Erythroblast (primary cell): ENCODE measurements around the gene SSR3.
A peak's percentile ranks its signal among the peaks of the same experiment; 100 is the strongest.
"Not testable (repeated sequence)": the region's sequence is repeated elsewhere in the genome, so short reads cannot be mapped to it uniquely, and the experiment has no call there.

Experiments used
- DNase-seq, 2 experiments: peaks; one replicate each; lab custom pipeline; 2025; lab: John Stamatoyannopoulos, UW
- GATA1 ChIP-seq: IDR thresholded peaks from 2 replicates; pipeline ENCODE4 v1.6.1; 2011; ENCODE audit warnings: low read depth, mild to moderate bottlenecking, control low read depth, low read length, moderate library complexity
- POLR2A ChIP-seq: IDR thresholded peaks from 2 replicates; pipeline ENCODE4 v1.6.1; 2011; ENCODE audit warnings: mild to moderate bottlenecking, low read length

The SSR3 gene

DNA sequence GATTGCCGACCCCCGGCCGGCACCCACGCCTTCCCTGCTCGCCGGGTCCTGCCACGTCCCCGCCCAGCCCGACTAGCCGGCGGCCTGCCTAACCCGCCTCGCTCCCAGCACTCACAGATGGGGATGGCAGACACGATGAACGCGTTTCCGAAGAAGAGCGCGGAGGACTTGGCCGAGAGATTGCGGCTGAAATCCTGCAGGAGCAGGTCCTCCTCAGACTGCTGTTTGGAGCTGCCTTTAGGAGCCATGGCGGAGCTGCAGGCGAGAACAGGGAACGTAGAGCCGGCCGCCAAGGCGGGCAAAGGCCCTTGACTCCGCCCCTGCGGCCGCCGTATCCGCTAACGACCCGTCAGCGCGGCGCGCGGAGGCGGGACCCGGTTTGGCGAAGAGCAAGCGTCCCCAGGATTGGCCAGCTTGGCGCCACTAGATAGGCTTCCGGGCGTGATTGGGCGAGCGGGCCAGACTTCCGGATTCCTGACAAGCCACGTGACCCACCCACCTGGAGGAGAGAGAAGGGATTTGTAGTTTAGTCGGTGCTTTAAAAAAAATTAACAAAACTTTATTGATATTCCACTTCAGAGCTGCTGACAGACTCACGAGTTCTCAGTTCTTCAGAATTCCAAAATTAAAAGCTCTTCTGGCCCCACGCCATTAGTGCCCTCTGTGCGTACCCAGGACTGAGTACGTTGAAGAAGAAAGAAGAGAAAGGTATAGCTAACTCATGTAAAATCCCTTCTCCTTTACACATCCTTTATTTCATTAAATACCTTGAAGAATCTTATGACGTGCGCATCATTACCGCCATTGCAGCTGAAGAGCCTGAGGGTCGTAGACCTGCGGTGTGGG lies at the start of gene SSR3:
Gene SSR3 (minus strand): TSS at position 276 of the 846 bp plus-strand sequence. CDS start 28 bp downstream, at position 248.
- TF ChIP-seq POLR2A (peak; percentile 91), GATA1 (no peak)
- DNase-seq: peak; percentile 99

DNA sequence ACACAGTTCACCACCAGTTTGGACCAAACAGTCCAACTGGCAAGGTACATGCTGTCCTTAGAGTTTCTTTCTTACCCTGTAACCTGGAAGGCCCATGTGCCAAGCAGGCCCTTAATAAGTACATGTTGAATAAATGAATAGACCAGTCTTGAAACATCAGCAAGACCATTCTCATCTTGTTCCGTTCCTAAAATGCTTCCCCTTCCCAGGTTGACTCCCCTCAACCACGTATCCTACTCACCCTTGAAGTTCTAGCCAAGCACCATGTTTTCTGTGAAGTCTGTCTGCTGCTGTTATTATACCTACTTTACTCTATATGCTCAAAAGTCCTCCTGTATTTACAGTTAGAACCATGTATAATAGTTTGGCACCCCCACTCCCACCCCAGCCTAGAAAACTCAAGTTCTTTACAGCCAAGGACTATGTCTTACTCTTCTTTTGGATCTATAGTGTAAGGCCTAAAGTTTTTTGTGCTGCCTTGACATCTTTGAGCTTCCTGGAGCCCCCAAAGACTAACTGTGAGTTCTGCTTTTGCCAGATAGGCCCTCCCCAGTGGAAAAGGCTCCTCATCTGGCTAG lies 49.2 kb upstream of the SSR3 start:
- TF ChIP-seq GATA1 (no peak), POLR2A (no peak)
- no peak for DNase-seq

DNA sequence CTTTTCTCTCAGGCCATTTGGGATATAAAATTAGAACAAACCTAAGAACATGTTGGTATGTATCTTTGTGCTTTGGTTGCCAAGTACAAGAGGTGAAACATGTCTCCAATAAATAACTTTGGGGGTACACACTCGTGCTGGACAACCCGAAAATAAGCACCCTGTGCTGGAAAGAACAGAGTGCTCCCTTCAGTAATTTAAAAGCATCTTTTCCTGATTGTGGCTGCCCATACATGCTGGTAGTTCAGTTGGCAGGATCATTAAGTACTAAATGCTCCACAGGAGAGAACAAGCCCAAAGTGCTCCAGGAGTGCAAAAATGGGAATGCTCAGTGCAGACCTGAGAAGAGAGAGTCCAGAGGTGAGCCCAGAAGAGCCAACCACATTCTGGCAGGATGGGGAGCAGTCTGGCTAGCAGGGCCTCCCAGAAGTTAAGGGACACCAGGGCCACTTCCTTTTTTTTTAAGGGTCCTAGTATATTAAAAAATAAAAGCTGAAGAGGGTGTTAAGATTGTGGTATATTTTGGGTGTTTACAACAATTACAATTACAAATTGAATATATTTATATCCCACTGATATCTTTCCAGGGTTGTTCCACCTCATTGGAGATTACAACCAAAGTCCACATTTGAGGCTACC lies 48.6 kb upstream of the SSR3 start:
- no peak for TF ChIP-seq POLR2A
- no peak for TF ChIP-seq GATA1
- DNase-seq: no peak

DNA sequence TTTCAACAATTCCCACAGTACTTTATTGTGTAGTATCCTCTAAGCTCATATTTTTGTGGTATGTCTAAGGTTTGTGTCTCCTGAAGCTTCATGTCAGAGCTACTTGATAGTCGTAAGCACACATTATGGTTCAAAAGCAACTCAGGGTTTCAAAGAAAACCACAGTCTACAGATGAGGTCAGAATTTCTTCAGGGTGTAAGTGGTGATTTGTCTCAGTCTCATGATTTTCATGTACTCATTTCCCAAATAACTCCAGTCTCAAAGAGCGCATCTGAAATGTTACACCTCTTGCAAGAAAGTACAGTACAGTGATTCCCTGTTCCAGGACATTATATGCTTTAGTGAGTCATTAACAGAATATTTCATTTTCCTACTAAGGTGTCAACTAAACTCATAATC lies 47.5 kb upstream of the SSR3 start:
- no peak for TF ChIP-seq POLR2A
- TF ChIP-seq GATA1: no peak
- DNase-seq: no peak

DNA sequence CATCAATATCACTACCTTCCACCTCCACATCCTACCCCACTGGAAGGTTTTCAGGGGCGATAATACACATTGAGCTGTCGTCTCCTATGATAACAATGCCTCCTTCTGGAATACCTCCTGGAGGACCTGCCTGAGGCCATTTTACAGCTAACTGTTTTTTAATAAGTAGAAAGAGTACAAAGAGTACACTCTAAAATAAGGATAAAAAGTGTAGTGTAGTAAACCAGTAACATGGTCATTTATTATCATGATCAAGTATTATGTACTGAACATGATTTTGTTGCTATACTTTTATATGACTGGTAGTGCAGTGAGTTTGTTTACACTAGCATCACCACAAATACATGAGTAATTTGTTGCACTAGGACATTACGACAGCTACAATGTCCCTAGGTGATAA lies 46.6 kb upstream of the SSR3 start:
- TF ChIP-seq GATA1 (no peak), POLR2A (no peak)
- DNase-seq: no peak

DNA sequence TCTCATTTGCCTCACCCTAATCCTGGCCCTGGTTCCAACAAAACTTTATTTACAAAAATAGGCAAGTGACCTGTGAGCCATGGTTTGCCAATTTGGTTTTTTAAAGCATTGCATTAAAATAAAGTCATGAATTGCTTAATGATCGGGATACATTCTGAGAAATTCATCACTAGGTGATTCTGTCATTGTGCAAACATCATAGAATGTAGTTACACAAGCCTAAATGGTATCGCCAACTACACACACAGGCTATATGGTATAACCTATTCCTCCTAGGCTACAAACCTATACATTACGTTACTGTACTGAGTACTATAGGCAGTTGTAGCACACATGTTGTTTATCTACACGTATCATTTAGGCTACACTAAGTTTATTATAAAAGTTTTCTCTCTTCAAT lies 45.9 kb upstream of the SSR3 start:
- DNase-seq: no peak
- TF ChIP-seq GATA1 (no peak), POLR2A (no peak)

DNA sequence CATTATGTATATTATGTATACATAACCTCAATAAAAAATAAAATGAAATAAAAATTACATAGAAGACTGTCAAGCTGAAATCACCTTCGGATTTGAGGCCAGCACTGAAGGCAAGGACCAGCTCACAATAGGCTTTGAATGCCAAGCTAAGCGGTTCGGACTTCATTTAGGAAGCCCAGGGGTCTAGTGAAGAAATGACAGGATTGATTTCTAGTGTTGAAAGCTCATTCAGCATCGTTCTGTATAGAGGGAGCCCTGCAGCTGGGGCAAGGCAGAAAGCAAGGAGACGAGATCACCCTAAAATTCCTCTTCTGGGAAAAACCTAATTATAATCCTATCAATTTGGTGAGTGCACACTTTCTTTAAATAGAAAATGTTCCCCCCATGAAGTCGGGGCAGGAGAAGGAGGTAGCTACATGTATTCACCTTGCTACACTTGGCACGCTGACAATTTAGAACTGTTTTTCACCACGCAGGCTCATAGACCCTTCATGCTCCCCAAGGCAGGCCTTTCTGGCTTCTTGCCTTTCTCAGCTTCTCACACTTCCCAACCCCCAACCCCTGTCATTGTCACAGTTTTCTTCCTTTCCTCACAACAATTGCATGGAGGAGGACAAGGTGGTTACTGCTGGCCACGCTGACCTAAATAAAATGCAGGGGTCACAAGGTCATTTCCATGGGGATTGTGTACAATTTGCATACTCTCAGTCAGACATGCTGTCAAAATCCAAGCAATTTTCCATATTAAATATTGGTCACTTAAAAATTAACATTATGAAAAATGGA lies 44.4 kb upstream of the SSR3 start:
- TF ChIP-seq POLR2A (no peak), GATA1 (no peak)
- no peak for DNase-seq

DNA sequence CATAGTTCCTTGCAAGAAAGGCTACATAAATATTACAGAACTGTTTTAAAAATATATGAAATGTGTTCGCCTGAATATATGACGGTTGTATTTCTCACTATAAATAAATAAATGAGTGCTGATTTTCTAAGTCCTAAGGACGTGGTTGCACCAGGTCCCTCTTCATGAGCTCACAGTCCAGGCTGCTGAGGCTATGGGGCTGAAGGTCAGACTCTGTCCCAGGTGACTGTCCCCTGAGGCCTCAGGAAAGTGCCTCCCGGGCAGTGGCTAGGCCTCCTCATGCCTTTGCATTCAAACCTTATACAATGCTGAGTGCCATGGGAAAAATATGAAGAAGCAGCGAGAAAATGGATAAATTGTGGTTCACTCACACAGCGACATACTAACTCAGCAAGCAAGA lies 43.5 kb upstream of the SSR3 start:
- TF ChIP-seq POLR2A (no peak), GATA1 (no peak)
- DNase-seq: no peak

DNA sequence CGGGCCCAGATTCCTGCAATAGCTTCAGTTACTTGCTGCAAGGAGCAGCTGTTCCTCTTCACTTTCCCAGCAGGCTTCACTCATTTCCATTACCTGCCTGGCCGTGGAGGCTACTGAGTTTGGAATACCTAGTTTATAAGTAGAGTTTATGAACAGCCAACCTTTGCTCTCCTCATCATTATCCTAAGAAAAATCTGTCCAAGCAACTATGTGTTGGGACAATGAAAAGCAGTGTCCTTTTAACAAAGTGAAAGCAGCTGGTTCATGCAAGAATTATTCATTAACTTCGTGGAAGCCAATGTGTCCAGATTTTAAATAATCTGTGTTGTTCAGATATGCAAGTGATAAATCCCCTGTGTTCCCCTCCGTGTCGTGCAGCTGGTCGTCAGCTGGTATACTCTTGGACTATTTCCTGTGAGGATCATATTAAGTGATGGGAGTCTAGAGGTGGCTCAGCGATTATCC lies 39.3 kb upstream of the SSR3 start:
- no peak for DNase-seq
- TF ChIP-seq GATA1 (no peak), POLR2A (no peak)

DNA sequence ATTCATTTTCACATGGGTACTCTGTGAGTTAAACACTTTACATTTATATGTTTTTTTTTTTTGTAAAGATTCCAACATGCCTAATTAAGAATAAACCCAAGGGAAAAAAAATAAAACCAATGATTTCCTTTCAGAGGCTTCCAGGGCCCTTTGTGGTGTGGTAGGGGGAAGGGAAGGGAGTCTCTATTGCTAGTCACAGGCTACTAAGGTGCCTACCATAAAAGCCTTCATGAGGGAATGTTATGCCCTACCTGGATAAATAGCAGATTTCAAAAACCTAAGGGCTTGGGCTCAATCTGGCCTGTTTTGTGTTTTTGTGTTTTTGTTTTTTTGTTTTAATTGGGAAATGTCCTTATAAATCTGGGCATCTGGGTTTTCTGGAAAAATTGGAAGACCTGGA lies 38.9 kb upstream of the SSR3 start:
- no peak for DNase-seq
- TF ChIP-seq POLR2A: no peak
- TF ChIP-seq GATA1: no peak

DNA sequence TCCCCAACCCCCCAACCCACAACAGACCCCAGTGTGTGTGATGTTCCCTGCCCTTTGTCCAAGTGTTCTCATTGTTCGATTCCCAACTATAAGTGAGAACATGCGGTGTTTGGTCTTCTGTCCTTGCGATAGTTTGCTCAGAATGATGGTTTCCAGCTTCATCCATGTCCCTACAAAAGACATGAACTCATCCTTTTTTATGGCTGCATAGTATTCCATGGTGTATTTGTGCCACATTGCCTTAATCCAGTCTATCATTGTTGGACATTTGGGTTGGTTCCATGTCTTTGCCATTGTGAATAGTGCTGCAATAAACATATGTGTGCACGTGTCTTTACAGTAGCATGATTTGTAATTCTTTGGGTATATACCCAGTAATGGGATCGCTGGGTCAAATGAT lies 34.9 kb upstream of the SSR3 start:
- not testable (repeated sequence) for DNase-seq

DNA sequence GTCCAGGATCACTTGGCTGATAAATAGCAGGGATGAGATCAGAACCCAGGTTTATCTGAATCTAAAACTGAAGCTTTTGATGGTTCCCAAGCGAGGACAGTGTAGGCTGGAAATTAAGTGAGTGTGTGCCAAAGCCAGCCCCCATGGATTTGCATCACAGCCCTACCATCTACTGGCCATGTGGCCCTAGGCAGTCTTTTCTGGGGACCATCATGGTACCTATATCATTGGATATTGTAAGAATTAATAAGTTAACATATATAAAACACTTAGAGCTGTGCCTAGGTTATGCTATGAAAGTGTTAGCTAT lies 32.8 kb upstream of the SSR3 start:
- no peak for TF ChIP-seq GATA1
- no peak for TF ChIP-seq POLR2A
- no peak for DNase-seq

DNA sequence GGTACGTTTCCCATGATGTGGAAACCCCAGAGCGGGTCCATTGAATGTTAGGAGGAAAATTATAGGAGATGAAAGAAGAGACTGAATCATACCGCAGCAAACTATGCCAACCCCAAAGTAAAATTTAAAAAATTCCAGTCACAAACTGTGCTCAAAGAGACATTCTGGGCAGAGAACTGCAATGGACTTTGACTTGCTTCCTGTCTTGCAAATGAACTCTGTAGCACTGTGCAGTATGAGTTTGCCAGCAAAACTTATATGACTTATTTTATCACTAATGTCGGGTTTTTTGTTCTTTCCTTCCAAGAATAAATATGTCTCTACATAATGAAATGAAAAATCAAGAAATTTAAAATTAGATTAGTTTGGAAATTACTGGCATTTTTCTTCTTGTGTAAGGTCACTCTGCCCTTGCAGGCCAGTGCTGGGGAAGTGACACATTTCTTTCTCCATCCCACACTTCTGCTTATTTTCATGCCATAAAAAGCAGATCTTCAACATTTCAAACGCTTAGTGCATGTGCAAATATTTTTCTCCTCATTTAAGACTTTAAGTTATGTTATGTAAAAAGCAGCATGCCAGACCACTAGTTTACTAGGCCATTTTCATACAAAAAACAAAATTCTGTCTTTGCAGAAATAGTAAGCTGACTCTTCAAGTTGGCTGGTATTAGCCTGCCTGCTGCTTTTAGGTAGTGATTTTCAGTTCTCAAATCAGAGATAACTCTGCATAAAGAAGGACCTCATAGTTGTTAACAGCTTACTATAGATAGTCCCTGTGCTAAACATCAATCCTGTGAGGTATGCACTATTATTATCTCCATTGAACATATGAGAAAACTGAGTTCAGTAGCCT lies 32.2 kb upstream of the SSR3 start:
- TF ChIP-seq GATA1: no peak
- no peak for TF ChIP-seq POLR2A
- no peak for DNase-seq
